ENCODE data around the gene TPRA1.

Gene TPRA1

GRCh38 chr3:127578802-127579201 is 11.7 kb downstream of the TPRA1 start:
- Histone ChIP-seq H3K27ac (ENCODE audit: low read depth, low read length) (no peak overlapping the region), H3K9me3 (ENCODE audit: control insufficient read depth in 1 of 2, low read length in 2 of 2) (no peaks in the 10 kb centered on the region), H3K9ac (ENCODE audit: low read depth in 1 of 2, low read length in 2 of 2) (no peak overlapping the region), H3K36me3 (ENCODE audit: control insufficient read depth in 1 of 2, insufficient read depth in 2 of 2, low read length in 2 of 2) (peaks cover 14 to 31% of the 10 kb centered on the region in 2 donors), H3K27me3 (ENCODE audit: control insufficient read depth in 1 of 2, insufficient read depth in 2 of 2, low read length in 2 of 2) (no peaks in the 10 kb centered on the region), H3K4me3 (ENCODE audit: low read depth in 1 of 2, low read length in 2 of 2) (no peak overlapping the region), H3K4me1 (ENCODE audit: control insufficient read depth in 1 of 2, insufficient read depth in 2 of 2, low read length in 2 of 2) (peaks cover 4 to 5% of the 10 kb centered on the region in 2 donors)

GRCh38 chr3:127578168-127578567 is 12.4 kb downstream of the TPRA1 start:
- no peak overlapping the region for H3K27ac ChIP-seq (ENCODE audit: low read depth, low read length)
- no peaks in the 10 kb centered on the region for H3K9me3 ChIP-seq (ENCODE audit: control insufficient read depth in 1 of 2, low read length in 2 of 2)
- no peaks in the 10 kb centered on the region for H3K27me3 ChIP-seq (ENCODE audit: control insufficient read depth in 1 of 2, insufficient read depth in 2 of 2, low read length in 2 of 2)
- peaks cover 4 to 5% of the 10 kb centered on the region in 2 donors for H3K4me1 ChIP-seq (ENCODE audit: control insufficient read depth in 1 of 2, insufficient read depth in 2 of 2, low read length in 2 of 2)
- no peak overlapping the region for H3K9ac ChIP-seq (ENCODE audit: low read depth in 1 of 2, low read length in 2 of 2)
- peaks cover 20 to 38% of the 10 kb centered on the region in 2 donors for H3K36me3 ChIP-seq (ENCODE audit: control insufficient read depth in 1 of 2, insufficient read depth in 2 of 2, low read length in 2 of 2)
- no peak overlapping the region for H3K4me3 ChIP-seq (ENCODE audit: low read depth in 1 of 2, low read length in 2 of 2)

- Histone ChIP-seq H3K4me1 (ENCODE audit: control insufficient read depth in 1 of 2, insufficient read depth in 2 of 2, low read length in 2 of 2) (peaks cover 4 to 5% of the 10 kb centered on the region in 2 donors), H3K4me3 (ENCODE audit: low read depth in 1 of 2, low read length in 2 of 2) (no peak overlapping the region), H3K27me3 (ENCODE audit: control insufficient read depth in 1 of 2, insufficient read depth in 2 of 2, low read length in 2 of 2) (no peaks in the 10 kb centered on the region), H3K9me3 (ENCODE audit: control insufficient read depth in 1 of 2, low read length in 2 of 2) (no peaks in the 10 kb centered on the region), H3K9ac (ENCODE audit: low read depth in 1 of 2, low read length in 2 of 2) (no peak overlapping the region), H3K36me3 (ENCODE audit: control insufficient read depth in 1 of 2, insufficient read depth in 2 of 2, low read length in 2 of 2) (peaks cover 26 to 45% of the 10 kb centered on the region in 2 donors), H3K27ac (ENCODE audit: low read depth, low read length) (no peak overlapping the region)
Observed at GRCh38 chr3:127577448-127577847, 13.1 kb downstream of the TPRA1 start.

- Histone ChIP-seq H3K36me3 (ENCODE audit: control insufficient read depth in 1 of 2, insufficient read depth in 2 of 2, low read length in 2 of 2) (peaks cover 29 to 63% of the 10 kb centered on the region in 2 donors), H3K4me3 (ENCODE audit: low read depth in 1 of 2, low read length in 2 of 2) (no peak overlapping the region)
Observed at GRCh38 chr3:127574880-127575878, 15.4 kb downstream of the TPRA1 start.

GRCh38 chr3:127573912-127574311 is 16.6 kb downstream of the TPRA1 start:
- Histone ChIP-seq H3K9ac (ENCODE audit: low read depth in 1 of 2, low read length in 2 of 2) (no peak overlapping the region), H3K36me3 (ENCODE audit: control insufficient read depth in 1 of 2, insufficient read depth in 2 of 2, low read length in 2 of 2) (peaks cover 22 to 50% of the 10 kb centered on the region in 2 donors), H3K27me3 (ENCODE audit: control insufficient read depth in 1 of 2, insufficient read depth in 2 of 2, low read length in 2 of 2) (no peaks in the 10 kb centered on the region), H3K4me3 (ENCODE audit: low read depth in 1 of 2, low read length in 2 of 2) (no peak overlapping the region), H3K27ac (ENCODE audit: low read depth, low read length) (no peak overlapping the region), H3K4me1 (ENCODE audit: control insufficient read depth in 1 of 2, insufficient read depth in 2 of 2, low read length in 2 of 2) (peaks cover 4 to 5% of the 10 kb centered on the region in 2 donors), H3K9me3 (ENCODE audit: control insufficient read depth in 1 of 2, low read length in 2 of 2) (no peaks in the 10 kb centered on the region)

More at GRCh38 chr3:127574880-127575878, 15.4 kb downstream of the TPRA1 start:
- Histone ChIP-seq H3K9me3 (ENCODE audit: control insufficient read depth in 1 of 2, low read length in 2 of 2) (no peaks in the 10 kb centered on the region), H3K27ac (ENCODE audit: low read depth, low read length) (no peak overlapping the region), H3K9ac (ENCODE audit: low read depth in 1 of 2, low read length in 2 of 2) (no peak overlapping the region), H3K4me1 (ENCODE audit: control insufficient read depth in 1 of 2, insufficient read depth in 2 of 2, low read length in 2 of 2) (peaks cover 4 to 5% of the 10 kb centered on the region in 2 donors), H3K27me3 (ENCODE audit: control insufficient read depth in 1 of 2, insufficient read depth in 2 of 2, low read length in 2 of 2) (no peaks in the 10 kb centered on the region)

- no peak overlapping the region for H3K4me3 ChIP-seq (ENCODE audit: low read depth in 1 of 2, low read length in 2 of 2)
- H3K4me1 ChIP-seq (ENCODE audit: control insufficient read depth in 1 of 2, insufficient read depth in 2 of 2, low read length in 2 of 2): peaks cover 4 to 5% of the 10 kb centered on the region in 2 donors
- no peaks in the 10 kb centered on the region for H3K27me3 ChIP-seq (ENCODE audit: control insufficient read depth in 1 of 2, insufficient read depth in 2 of 2, low read length in 2 of 2)
- H3K36me3 ChIP-seq (ENCODE audit: control insufficient read depth in 1 of 2, insufficient read depth in 2 of 2, low read length in 2 of 2): peaks cover 22 to 49% of the 10 kb centered on the region in 2 donors
- H3K9ac ChIP-seq (ENCODE audit: low read depth in 1 of 2, low read length in 2 of 2): no peak overlapping the region
- no peak overlapping the region for H3K27ac ChIP-seq (ENCODE audit: low read depth, low read length)
- no peaks in the 10 kb centered on the region for H3K9me3 ChIP-seq (ENCODE audit: control insufficient read depth in 1 of 2, low read length in 2 of 2)
Observed at GRCh38 chr3:127573401-127573800, 17.1 kb downstream of the TPRA1 start.

- H3K27ac ChIP-seq (ENCODE audit: low read depth, low read length): no peak overlapping the region
- H3K27me3 ChIP-seq (ENCODE audit: control insufficient read depth in 1 of 2, insufficient read depth in 2 of 2, low read length in 2 of 2): no peaks in the 10 kb centered on the region
- peaks cover 22 to 49% of the 10 kb centered on the region in 2 donors for H3K36me3 ChIP-seq (ENCODE audit: control insufficient read depth in 1 of 2, insufficient read depth in 2 of 2, low read length in 2 of 2)
- H3K4me3 ChIP-seq (ENCODE audit: low read depth in 1 of 2, low read length in 2 of 2): no peak overlapping the region
- no peaks in the 10 kb centered on the region for H3K9me3 ChIP-seq (ENCODE audit: control insufficient read depth in 1 of 2, low read length in 2 of 2)
- H3K4me1 ChIP-seq (ENCODE audit: control insufficient read depth in 1 of 2, insufficient read depth in 2 of 2, low read length in 2 of 2): peaks cover 4 to 5% of the 10 kb centered on the region in 2 donors
- no peak overlapping the region for H3K9ac ChIP-seq (ENCODE audit: low read depth in 1 of 2, low read length in 2 of 2)
Observed at GRCh38 chr3:127572735-127573134, 17.8 kb downstream of the TPRA1 start.

GRCh38 chr3:127572186-127572585 is 18.3 kb downstream of the TPRA1 start:
- H3K36me3 ChIP-seq (ENCODE audit: control insufficient read depth in 1 of 2, insufficient read depth in 2 of 2, low read length in 2 of 2): peaks cover 22 to 48% of the 10 kb centered on the region in 2 donors
- peaks cover 4 to 5% of the 10 kb centered on the region in 2 donors for H3K4me1 ChIP-seq (ENCODE audit: control insufficient read depth in 1 of 2, insufficient read depth in 2 of 2, low read length in 2 of 2)
- no peak overlapping the region for H3K4me3 ChIP-seq (ENCODE audit: low read depth in 1 of 2, low read length in 2 of 2)
- no peak overlapping the region for H3K9ac ChIP-seq (ENCODE audit: low read depth in 1 of 2, low read length in 2 of 2)
- H3K27me3 ChIP-seq (ENCODE audit: control insufficient read depth in 1 of 2, insufficient read depth in 2 of 2, low read length in 2 of 2): no peaks in the 10 kb centered on the region
- no peak overlapping the region for H3K27ac ChIP-seq (ENCODE audit: low read depth, low read length)
- H3K9me3 ChIP-seq (ENCODE audit: control insufficient read depth in 1 of 2, low read length in 2 of 2): no peaks in the 10 kb centered on the region

GRCh38 chr3:127570520-127570919 is 20.0 kb downstream of the TPRA1 start:
- Histone ChIP-seq H3K9ac (ENCODE audit: low read depth in 1 of 2, low read length in 2 of 2) (no peak overlapping the region), H3K27me3 (ENCODE audit: control insufficient read depth in 1 of 2, insufficient read depth in 2 of 2, low read length in 2 of 2) (no peaks in the 10 kb centered on the region), H3K4me3 (ENCODE audit: low read depth in 1 of 2, low read length in 2 of 2) (no peak overlapping the region), H3K9me3 (ENCODE audit: control insufficient read depth in 1 of 2, low read length in 2 of 2) (no peaks in the 10 kb centered on the region), H3K27ac (ENCODE audit: low read depth, low read length) (no peak overlapping the region), H3K36me3 (ENCODE audit: control insufficient read depth in 1 of 2, insufficient read depth in 2 of 2, low read length in 2 of 2) (peaks cover 22 to 43% of the 10 kb centered on the region in 2 donors), H3K4me1 (ENCODE audit: control insufficient read depth in 1 of 2, insufficient read depth in 2 of 2, low read length in 2 of 2) (peaks cover 4 to 5% of the 10 kb centered on the region in 2 donors)

- Histone ChIP-seq H3K9me3 (ENCODE audit: control insufficient read depth in 1 of 2, low read length in 2 of 2) (no peaks in the 10 kb centered on the region), H3K27me3 (ENCODE audit: control insufficient read depth in 1 of 2, insufficient read depth in 2 of 2, low read length in 2 of 2) (peaks cover 0 to 6% of the 10 kb centered on the region in 2 donors), H3K4me3 (ENCODE audit: low read depth in 1 of 2, low read length in 2 of 2) (no peak overlapping the region), H3K9ac (ENCODE audit: low read depth in 1 of 2, low read length in 2 of 2) (no peak overlapping the region), H3K36me3 (ENCODE audit: control insufficient read depth in 1 of 2, insufficient read depth in 2 of 2, low read length in 2 of 2) (peaks cover 18 to 35% of the 10 kb centered on the region in 2 donors), H3K27ac (ENCODE audit: low read depth, low read length) (no peak overlapping the region), H3K4me1 (ENCODE audit: control insufficient read depth in 1 of 2, insufficient read depth in 2 of 2, low read length in 2 of 2) (no peaks in the 10 kb centered on the region)
Observed at GRCh38 chr3:127569160-127569559, 21.4 kb downstream of the TPRA1 start.

Data from duodenal mucosa (tissue), 2 donors.